Subcutaneous adipose tissue (tissue), 4 donors: Measurements from ENCODE around the gene CRMP1. TPM values are rescaled to one million over a fixed set of nuclear protein-coding genes. Genes with fewer than 3 reads are reported as not detected.

ENCODE experiments used
- total RNA-seq, 4 donors: library from RNA; depleted of rRNA; stranded (reverse); fragments of >200 nt; gene quantifications; one replicate each; pipeline ENCODE4 v1.1.0, GENCODE V29; 2016
- TF ChIP-seq, protein P1 (sequence below): fragments of 450-650 bp; IDR thresholded peaks from one replicate; pipeline ENCODE4 v1.5.1; 2016; ENCODE audit warnings: low read depth, mild to moderate bottlenecking, control low read depth, antibody characterized with exemption, moderate library complexity

The CRMP1 gene
- total RNA-seq = not detected

DNA sequence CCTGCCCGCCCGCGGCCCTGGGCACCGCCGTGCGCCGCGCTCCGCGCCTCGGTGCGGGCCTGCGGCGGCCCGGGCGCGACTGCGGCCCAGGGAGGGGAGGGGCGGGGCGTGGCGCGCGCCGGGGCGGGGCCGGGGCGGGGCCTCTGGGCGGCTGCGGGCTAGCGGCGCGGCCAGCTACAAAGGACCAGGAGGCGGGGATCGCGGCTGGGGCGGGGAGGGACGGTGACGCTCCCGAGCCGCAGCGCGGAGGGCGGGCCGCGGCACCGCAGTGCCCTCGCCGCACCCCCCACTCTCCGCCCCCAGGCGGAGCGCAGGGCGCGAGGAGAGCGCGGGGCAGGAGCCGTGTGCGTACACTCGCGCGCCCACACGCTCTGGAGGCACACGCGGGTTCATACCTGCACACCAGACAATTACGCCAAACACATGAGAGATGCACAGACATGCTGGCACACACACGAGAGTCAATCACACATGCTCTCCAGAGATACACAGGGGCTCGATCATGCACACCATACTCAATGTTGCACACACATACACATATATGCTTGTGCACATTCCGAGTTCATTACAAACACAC, at the start of gene CRMP1:
Gene CRMP1 (minus strand): TSS at position 83 of the 577 bp plus-strand sequence. CDS start 117 bp downstream, outside the sequence.
- TF ChIP-seq, protein P1, sequence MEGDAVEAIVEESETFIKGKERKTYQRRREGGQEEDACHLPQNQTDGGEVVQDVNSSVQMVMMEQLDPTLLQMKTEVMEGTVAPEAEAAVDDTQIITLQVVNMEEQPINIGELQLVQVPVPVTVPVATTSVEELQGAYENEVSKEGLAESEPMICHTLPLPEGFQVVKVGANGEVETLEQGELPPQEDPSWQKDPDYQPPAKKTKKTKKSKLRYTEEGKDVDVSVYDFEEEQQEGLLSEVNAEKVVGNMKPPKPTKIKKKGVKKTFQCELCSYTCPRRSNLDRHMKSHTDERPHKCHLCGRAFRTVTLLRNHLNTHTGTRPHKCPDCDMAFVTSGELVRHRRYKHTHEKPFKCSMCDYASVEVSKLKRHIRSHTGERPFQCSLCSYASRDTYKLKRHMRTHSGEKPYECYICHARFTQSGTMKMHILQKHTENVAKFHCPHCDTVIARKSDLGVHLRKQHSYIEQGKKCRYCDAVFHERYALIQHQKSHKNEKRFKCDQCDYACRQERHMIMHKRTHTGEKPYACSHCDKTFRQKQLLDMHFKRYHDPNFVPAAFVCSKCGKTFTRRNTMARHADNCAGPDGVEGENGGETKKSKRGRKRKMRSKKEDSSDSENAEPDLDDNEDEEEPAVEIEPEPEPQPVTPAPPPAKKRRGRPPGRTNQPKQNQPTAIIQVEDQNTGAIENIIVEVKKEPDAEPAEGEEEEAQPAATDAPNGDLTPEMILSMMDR = no peak

DNA sequence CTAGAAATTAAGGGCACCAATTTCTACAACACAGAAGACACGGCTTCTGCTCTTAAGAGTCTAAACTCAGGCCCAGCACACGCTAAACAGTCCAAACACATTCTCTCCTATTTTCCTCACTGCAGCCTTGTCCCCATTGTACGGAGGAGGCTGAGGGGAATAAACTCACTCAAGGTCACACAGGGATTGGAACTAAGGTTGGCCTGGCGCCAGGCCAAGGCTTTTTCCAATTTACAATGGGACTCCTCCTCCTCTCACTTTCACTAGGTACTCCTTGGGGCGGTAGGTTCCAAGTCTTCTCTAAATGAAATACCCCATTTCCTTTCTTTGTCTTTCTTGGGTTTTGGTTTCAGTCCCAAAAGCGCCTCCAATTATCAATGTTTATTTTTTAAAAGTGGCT, 48.7 kb upstream of the CRMP1 start:
- TF ChIP-seq, protein P1 = no peak

DNA sequence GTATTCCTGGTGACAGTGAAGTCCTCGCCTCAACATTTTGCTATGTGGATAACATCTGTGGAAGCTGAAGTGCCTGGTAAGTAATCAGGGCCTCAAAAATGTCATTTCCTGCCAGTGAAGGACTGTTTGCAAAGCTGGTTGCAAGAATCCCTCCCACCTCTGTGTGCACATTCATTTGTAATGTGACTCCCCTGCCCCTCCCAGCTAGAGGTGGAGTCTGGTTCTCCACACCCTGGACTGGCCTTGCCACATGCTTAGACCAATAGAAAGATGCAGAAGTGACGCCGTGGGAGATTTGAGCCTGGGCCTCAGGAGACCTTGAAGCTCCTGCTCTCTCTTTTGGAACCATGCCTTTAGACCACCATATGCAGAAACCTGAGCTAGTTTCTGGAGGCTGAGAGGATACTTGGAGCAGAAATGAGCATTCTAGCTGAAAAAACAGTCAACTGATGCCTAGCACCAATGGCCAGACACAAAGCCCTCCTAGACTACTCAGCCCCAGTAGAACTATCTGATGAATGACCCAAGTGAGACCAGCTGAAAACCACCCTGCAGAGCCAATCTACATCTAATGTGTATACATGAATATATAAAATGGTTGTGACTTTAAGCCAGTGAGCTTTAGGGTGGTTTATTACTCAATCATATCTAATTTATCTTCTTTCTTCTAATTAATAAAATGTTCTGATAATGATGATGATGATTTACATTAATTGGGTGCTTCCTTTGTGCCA, 47.8 kb upstream of the CRMP1 start:
- TF ChIP-seq, protein P1 = no peak

DNA sequence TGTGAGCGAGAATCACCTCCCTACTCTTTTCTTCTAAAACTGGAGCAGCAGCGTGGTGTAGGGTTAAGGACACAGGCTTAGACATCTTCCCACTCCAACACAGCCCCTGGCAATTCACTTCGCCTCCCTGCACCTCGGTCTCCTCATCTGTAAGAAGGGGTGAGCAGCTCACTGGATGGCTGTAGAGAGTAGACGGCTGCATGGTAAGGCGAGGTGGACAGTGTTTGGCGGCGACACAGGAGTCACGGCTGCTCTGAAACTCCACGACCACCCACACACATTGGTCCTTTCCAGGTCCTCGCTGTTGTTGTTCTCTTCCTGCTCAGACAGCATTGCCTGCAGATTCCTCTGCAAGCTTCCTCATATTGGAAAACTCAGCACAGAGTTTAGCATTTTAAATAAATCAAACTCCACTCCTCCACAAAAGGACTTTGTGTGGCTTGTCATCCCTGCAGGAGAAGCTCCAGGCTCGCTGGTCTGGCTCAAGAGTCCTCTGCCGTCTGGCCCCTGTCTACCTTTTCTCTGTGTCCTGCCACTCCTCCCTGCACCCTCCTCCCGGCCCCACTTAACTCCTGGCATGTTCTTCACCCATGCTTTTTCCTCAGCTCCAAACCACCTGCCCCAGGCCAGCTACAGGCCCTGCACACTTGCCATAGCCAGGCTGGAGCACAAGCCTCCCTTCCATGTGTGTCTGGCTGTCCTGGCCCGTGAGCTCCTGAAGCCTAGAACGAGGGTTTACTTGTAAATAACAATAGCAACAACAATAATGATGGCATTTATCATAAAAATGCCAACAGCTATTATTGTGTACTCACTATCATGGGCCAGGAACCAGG, 41.3 kb upstream of the CRMP1 start:
- TF ChIP-seq, protein P1 = no peak

DNA sequence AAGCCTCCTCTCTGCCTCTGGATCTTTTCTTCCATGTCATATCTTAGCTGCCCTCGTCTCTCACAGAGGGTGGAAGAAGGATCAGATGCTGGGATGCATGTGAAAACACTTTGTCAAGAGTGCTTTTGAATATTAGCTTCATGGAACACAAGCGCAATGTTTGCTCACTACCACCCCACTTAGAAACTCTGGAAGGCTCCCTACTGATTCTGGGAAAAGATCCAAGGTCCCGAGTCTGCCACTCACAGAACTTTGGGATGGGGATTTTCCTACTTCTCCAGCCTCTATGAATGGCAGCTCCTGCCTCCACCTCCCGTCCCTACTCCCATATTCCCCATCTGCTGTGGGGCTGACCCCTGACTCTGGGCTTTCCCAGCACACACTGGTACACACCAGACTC, 40.2 kb upstream of the CRMP1 start:
- TF ChIP-seq, protein P1 = no peak

DNA sequence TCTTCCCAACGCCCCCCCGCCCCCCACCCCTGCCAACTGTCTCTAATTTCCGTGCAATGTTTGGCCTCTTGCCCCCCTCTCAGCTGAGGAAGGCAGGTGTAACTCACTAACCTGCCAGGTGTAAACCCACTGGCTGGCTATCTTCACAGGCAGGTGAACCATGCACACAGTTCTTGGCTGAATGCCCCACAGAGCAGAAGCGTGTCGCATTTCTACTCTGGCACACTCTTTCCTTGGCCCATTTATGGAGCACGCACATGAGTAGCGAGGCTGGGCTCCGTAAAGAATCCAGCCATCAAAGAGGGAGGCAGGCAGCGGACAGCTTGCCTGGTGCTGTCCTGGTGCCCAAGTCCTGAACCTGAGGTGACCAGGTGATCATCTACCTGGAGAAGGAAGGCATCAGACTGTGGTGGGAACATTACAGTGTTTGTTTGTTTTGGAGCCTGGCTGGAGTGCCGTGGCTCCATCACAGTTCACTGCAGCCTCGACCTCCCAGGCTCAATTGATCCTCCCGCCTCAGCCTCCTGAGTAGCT, 39.2 kb upstream of the CRMP1 start:
- TF ChIP-seq, protein P1 = no peak

DNA sequence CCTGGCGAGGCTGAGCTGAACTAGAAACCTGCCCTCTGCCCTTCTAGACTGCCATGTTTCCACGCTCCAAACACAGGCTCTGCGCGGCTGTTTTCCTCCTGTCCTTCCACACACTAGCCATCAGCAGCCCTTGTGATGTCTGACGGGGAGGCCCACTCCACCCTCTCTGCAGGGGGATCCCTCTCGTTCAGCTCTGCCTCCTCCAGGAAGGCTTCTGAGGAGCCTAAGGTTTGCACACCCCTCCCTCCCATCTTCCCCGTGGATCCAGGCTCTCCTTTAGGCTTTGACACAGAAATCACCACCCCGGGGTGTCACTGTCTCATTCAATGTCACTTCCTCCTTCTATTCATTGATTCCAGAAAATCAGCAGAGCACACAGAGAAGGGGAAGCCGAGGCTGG, 38.6 kb upstream of the CRMP1 start:
- TF ChIP-seq, protein P1 = no peak
